ENCODE results near the gene NDUFV1.
"Not testable (repeated sequence)": the region's sequence is repeated elsewhere in the genome, so short reads cannot be mapped to it uniquely, and the experiment has no call there.

GRCh38 chr11:67637441-67637840 is 30.7 kb downstream of the NDUFV1 start:
- not testable (repeated sequence) for TF ChIP-seq EZH2 (IDR thresholded peaks at IDR 0.05; ENCODE audit: borderline replicate concordance, low read depth, low read length, poor library complexity, severe bottlenecking)
- TF ChIP-seq, protein P1, sequence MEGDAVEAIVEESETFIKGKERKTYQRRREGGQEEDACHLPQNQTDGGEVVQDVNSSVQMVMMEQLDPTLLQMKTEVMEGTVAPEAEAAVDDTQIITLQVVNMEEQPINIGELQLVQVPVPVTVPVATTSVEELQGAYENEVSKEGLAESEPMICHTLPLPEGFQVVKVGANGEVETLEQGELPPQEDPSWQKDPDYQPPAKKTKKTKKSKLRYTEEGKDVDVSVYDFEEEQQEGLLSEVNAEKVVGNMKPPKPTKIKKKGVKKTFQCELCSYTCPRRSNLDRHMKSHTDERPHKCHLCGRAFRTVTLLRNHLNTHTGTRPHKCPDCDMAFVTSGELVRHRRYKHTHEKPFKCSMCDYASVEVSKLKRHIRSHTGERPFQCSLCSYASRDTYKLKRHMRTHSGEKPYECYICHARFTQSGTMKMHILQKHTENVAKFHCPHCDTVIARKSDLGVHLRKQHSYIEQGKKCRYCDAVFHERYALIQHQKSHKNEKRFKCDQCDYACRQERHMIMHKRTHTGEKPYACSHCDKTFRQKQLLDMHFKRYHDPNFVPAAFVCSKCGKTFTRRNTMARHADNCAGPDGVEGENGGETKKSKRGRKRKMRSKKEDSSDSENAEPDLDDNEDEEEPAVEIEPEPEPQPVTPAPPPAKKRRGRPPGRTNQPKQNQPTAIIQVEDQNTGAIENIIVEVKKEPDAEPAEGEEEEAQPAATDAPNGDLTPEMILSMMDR (conservative IDR thresholded peaks at IDR 0.05; ENCODE audit: low read depth, low read length) = not testable (repeated sequence)

Measured in A673 (cell line).